Trophoblast cell (in vitro differentiated cells and primary cell): Measurements from ENCODE around the gene CBR3.
"Not testable (repeated sequence)": the region's sequence is repeated elsewhere in the genome, so short reads cannot be mapped to it uniquely, and the experiment has no call there.

ENCODE experiments used
- DNase-seq, 2 donors: peaks; one replicate each; pipeline ENCODE4 v3.0.0-alpha.2; 2016
- H2AFZ ChIP-seq: 2 replicates; pipeline ENCODE4 v1.6.1; 2013; ENCODE audit warnings: low read length, moderate library complexity, mild to moderate bottlenecking; ENCODE audit not compliant: insufficient read depth, poor library complexity
- H2AK5ac ChIP-seq: 2 replicates; pipeline ENCODE4 v1.6.1; 2013; ENCODE audit warnings: mild to moderate bottlenecking, low read length
- H2BK120ac ChIP-seq: 2 replicates; pipeline ENCODE4 v1.6.1; 2013; ENCODE audit warnings: low read length, mild to moderate bottlenecking, moderate library complexity; ENCODE audit not compliant: insufficient read depth, poor library complexity
- H2BK12ac ChIP-seq: 2 replicates; pipeline ENCODE4 v1.6.1; 2013; ENCODE audit warnings: mild to moderate bottlenecking, low read length, moderate library complexity
- H2BK5ac ChIP-seq: 2 replicates; pipeline ENCODE4 v1.6.1; 2013; ENCODE audit warnings: low read length, low read depth, moderate library complexity, mild to moderate bottlenecking; ENCODE audit not compliant: poor library complexity
- H3K14ac ChIP-seq: 2 replicates; pipeline ENCODE4 v1.6.1; 2013; ENCODE audit warnings: mild to moderate bottlenecking, low read length
- H3K18ac ChIP-seq: 2 replicates; pipeline ENCODE4 v1.6.1; 2013; ENCODE audit warnings: mild to moderate bottlenecking, low read length
- H3K23ac ChIP-seq: 2 replicates; pipeline ENCODE4 v1.6.1; 2013; ENCODE audit warnings: low read length
- H3K27ac ChIP-seq: 2 replicates; pipeline ENCODE4 v1.5.1; 2013; ENCODE audit warnings: low read depth, mild to moderate bottlenecking, inconsistent platforms, low read length, moderate library complexity
- H3K27me3 ChIP-seq: 2 replicates; pipeline ENCODE4 v1.6.1; 2013; ENCODE audit warnings: inconsistent platforms, mild to moderate bottlenecking, low read length, moderate library complexity; ENCODE audit not compliant: insufficient read depth
- H3K36me3 ChIP-seq, 2 experiments: 1 replicate in 1 of 2; 2 replicates in 1 of 2; pipeline ENCODE4 v1.6.1; 2013; ENCODE audit warnings: low read length in 2 of 2, mild to moderate bottlenecking in 2 of 2, moderate library complexity in 1 of 2; ENCODE audit not compliant: insufficient read depth in 2 of 2, control insufficient read depth in 1 of 2
- H3K4ac ChIP-seq: 2 replicates; pipeline ENCODE4 v1.6.1; 2013; ENCODE audit warnings: low read depth, mild to moderate bottlenecking, low read length, moderate library complexity
- H3K4me1 ChIP-seq, 2 experiments: 1 replicate in 1 of 2; 2 replicates in 1 of 2; pipeline ENCODE4 v1.6.1; 2013; ENCODE audit warnings: low read length in 2 of 2, mild to moderate bottlenecking in 2 of 2, moderate library complexity in 1 of 2; ENCODE audit not compliant: insufficient read depth in 2 of 2, control insufficient read depth in 1 of 2
- H3K4me2 ChIP-seq: 2 replicates; pipeline ENCODE4 v1.6.1; 2013; ENCODE audit warnings: inconsistent platforms, mild to moderate bottlenecking, low read length, moderate library complexity
- H3K4me3 ChIP-seq: 2 replicates; pipeline ENCODE4 v1.5.1; 2013; ENCODE audit warnings: mild to moderate bottlenecking, low read depth, low read length, inconsistent platforms
- H3K79me1 ChIP-seq: one replicate; pipeline ENCODE4 v1.6.1; 2013; ENCODE audit warnings: low read length
- H3K79me2 ChIP-seq: 2 replicates; pipeline ENCODE4 v1.6.1; 2013; ENCODE audit warnings: low read length, mild to moderate bottlenecking; ENCODE audit not compliant: control insufficient read depth, insufficient read depth, poor library complexity
- H3K9ac ChIP-seq: 2 replicates; pipeline ENCODE4 v1.6.1; 2013; ENCODE audit warnings: mild to moderate bottlenecking, low read length
- H3K9me3 ChIP-seq: 2 replicates; pipeline ENCODE4 v1.6.1; 2013; ENCODE audit warnings: low read depth, mild to moderate bottlenecking, control low read depth, inconsistent platforms, low read length; ENCODE audit not compliant: insufficient read depth
- H4K12ac ChIP-seq: 2 replicates; pipeline ENCODE4 v1.6.1; 2013; ENCODE audit warnings: low read depth, mild to moderate bottlenecking, low read length, moderate library complexity
- H4K8ac ChIP-seq: 2 replicates; pipeline ENCODE4 v1.6.1; 2013; ENCODE audit warnings: low read depth, mild to moderate bottlenecking, low read length, moderate library complexity
- H4K91ac ChIP-seq: one replicate; pipeline ENCODE4 v1.6.1; 2013; ENCODE audit warnings: low read depth, mild to moderate bottlenecking, low read length, moderate library complexity
- WGBS: extraction: QIAGEN DNeasy Blood & Tissue Kit; methylation state at CpG from one replicate; pipeline ENCODE4 v1.1.7; 2013; ENCODE audit warnings: missing lambda C conversion rate; ENCODE audit not compliant: insufficient read length, insufficient coverage; ENCODE audit errors: extremely low coverage; 5-methylcytosine and 5-hydroxymethylcytosine counted together

The CBR3 gene

DNA sequence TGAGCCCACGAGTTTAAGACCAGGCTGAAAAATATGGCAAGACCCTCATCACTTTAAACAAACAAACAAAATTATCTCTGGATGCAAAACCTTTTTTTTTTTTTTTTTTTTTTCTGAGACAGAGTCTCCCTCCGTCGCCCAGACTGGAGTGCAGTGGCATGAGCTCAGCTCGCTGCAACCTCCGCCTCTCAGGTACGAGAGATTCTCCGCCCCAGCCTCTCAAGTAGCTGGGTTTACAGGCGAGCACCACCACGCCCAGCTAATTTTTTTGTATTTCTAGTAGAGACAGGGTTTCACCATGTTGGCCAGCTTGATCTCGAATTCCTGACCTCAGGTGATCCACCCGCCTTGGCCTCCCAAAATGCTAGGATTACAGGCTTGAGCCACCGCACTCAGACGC lies 4.9 kb downstream of the CBR3 start:
- not testable (repeated sequence) for H3K9me3 ChIP-seq, H4K91ac ChIP-seq, H3K27ac ChIP-seq, H2BK5ac ChIP-seq, H2AK5ac ChIP-seq, H4K8ac ChIP-seq, H3K4me2 ChIP-seq, H3K4ac ChIP-seq, H4K12ac ChIP-seq, H2BK120ac ChIP-seq, H3K27me3 ChIP-seq, H2BK12ac ChIP-seq, H3K79me2 ChIP-seq, H3K9ac ChIP-seq, H3K79me1 ChIP-seq, H3K14ac ChIP-seq, H3K4me3 ChIP-seq, H2AFZ ChIP-seq, H3K18ac ChIP-seq, H3K23ac ChIP-seq, DNase-seq
- Histone ChIP-seq H3K4me1 (peaks cover 7 to 12% of the 10 kb centered on the region in 2 experiments), H3K36me3 (peaks cover 9 to 14% of the 10 kb centered on the region in 2 experiments)
- no CpG with 5 or more reads among the region's 13 CpGs for WGBS

- Histone ChIP-seq H2AFZ (no peak overlapping the region), H3K79me2 (no peaks in the 10 kb centered on the region), H3K4ac (no peak overlapping the region), H3K18ac (no peak overlapping the region), H2BK120ac (no peak overlapping the region), H3K4me3 (no peak overlapping the region), H3K79me1 (no peaks in the 10 kb centered on the region), H3K36me3 (peaks cover 18 to 19% of the 10 kb centered on the region in 2 experiments), H2AK5ac (no peak overlapping the region), H4K91ac (no peak overlapping the region), H3K14ac (no peak overlapping the region), H3K23ac (no peak overlapping the region), H4K12ac (no peak overlapping the region), H3K4me2 (no peak overlapping the region), H3K4me1 (peaks cover 0 to 2% of the 10 kb centered on the region in 2 experiments), H3K27me3 (no peaks in the 10 kb centered on the region), H3K9me3 (no peaks in the 10 kb centered on the region), H2BK5ac (no peak overlapping the region), H3K27ac (no peak overlapping the region), H3K9ac (no peak overlapping the region), H4K8ac (no peak overlapping the region), H2BK12ac (no peak overlapping the region)
- peak; percentile 99 to 100 for DNase-seq
- no CpG with 5 or more reads among the region's 6 CpGs for WGBS
Measured at GRCh38 chr21:36141513-36141925, 6.6 kb downstream of the CBR3 start.

DNA sequence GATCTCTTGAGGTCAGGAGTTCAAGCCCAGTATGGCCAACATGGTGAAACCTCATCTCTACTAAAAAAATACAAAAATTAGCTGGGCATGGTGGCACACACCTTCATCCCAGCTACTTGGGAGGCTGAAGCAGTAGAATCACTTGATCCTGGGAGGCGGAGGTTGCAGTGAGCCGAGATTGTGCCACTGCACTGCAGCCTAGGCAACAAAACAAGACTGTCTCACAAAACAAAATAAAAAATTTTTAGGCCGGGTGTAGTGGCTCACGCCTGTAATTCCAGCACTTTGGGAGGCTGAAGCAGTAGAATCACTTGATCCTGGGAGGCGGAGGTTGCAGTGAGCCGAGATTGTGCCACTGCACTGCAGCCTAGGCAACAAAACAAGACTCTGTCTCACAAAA lies 9.4 kb downstream of the CBR3 start:
- H3K79me1 ChIP-seq, H3K27me3 ChIP-seq, H2BK5ac ChIP-seq, H2AFZ ChIP-seq, H3K4me1 ChIP-seq, H2BK120ac ChIP-seq, H4K12ac ChIP-seq, H2BK12ac ChIP-seq, H4K91ac ChIP-seq, H2AK5ac ChIP-seq, H3K14ac ChIP-seq, H3K9me3 ChIP-seq, H3K18ac ChIP-seq, H3K4me2 ChIP-seq, H3K4me3 ChIP-seq, H3K79me2 ChIP-seq, H3K4ac ChIP-seq, H3K9ac ChIP-seq, H4K8ac ChIP-seq, H3K23ac ChIP-seq, H3K27ac ChIP-seq: not testable (repeated sequence)
- H3K36me3 ChIP-seq = peaks cover 19 to 21% of the 10 kb centered on the region in 2 experiments
- WGBS = no CpG with 5 or more reads among the region's 6 CpGs
- DNase-seq = peak; percentile 53 to 74

GRCh38 chr21:36145259-36145658 lies 10.4 kb downstream of the CBR3 start:
- Histone ChIP-seq H3K4me1 (peaks cover 0 to 1% of the 10 kb centered on the region in 2 experiments), H2BK5ac (no peak overlapping the region), H4K12ac (no peak overlapping the region), H3K4ac (no peak overlapping the region), H2BK120ac (no peak overlapping the region), H3K79me1 (no peaks in the 10 kb centered on the region), H3K36me3 (peaks cover 21 to 23% of the 10 kb centered on the region in 2 experiments), H3K18ac (no peak overlapping the region), H3K9ac (no peak overlapping the region), H2AK5ac (no peak overlapping the region), H3K14ac (no peak overlapping the region), H3K27ac (no peak overlapping the region), H4K91ac (no peak overlapping the region), H4K8ac (no peak overlapping the region), H3K27me3 (no peaks in the 10 kb centered on the region), H2BK12ac (no peak overlapping the region), H3K4me2 (no peak overlapping the region), H2AFZ (no peak overlapping the region), H3K79me2 (no peaks in the 10 kb centered on the region), H3K23ac (no peak overlapping the region), H3K4me3 (no peak overlapping the region), H3K9me3 (no peaks in the 10 kb centered on the region)
- no CpG with 5 or more reads among the region's 3 CpGs for WGBS
- DNase-seq = no peak
